Measurements from ENCODE around the gene CYP27C1.
A peak's percentile ranks its signal among the peaks of the same experiment; 100 is the strongest.
"Not testable (repeated sequence)": the region's sequence is repeated elsewhere in the genome, so short reads cannot be mapped to it uniquely, and the experiment has no call there.

The CYP27C1 gene

DNA sequence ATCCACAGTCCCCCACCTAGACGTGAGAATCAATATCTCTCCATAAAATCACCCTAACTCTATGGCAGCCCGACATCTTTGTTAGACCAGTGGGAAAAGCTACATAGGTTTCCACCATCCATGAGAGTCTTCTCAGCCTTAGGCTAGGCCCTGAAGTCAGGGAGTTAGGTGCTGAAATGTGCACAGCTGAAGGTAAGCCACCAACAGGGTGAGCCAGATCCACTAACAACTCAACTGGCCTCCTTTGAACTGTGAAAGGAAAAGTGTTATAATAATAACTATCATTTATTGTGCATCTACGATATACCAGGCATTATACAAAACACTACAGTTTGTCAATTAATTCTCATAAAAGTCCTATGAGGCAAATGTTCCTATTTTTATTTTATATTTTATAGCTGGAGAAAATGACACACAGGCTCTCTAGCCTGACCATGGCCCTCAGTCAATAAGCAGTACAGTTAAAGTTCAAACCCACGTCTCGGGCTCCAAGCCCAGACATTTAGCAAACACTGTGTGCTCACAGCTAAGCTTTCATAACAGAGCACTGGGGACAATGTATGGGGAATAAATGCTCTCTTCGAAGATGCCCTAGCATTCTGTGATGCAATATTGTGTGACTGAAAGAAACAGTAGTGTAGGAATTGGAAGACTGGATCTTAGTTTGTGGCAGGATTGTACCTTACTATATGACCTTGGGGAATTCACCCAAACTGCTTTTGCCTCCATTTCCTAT is 11.2 kb upstream of the CYP27C1 start:
- no peak overlapping the region for H3K4me3 ChIP-seq
- no peaks in the 10 kb centered on the region for H3K27me3 ChIP-seq (ENCODE audit: low read depth)
- in situ Hi-C loops (cut with MboI; ENCODE audit: low sequenced_read_pairs), result no loop called here
- DNase-seq (ENCODE audit: low spot score in 2 of 2), result no peak
- no peaks in the 10 kb centered on the region for H3K36me3 ChIP-seq (replicated peaks)
- no peaks in the 10 kb centered on the region for H3K9me3 ChIP-seq
- peaks cover 7% of the 10 kb centered on the region for H3K4me1 ChIP-seq

DNA sequence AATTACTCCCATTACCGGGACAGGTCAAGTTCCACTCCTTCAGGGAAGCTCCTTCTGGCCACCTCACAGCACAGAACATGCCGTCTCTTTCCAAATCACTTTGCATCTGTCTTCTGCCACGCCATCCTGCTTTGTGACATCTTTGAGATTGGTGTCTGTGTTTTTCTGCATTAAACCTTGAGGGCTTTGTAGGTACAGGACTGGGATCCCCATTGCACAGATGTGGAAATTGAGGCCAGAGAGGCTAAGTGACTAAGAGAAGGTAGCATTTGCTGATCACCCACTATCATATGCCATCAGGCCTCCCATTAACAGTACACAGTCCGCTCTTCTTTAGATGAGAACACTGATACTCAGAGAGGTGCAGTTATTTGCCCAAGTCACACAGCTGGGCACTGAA is 9.5 kb upstream of the CYP27C1 start:
- H3K9me3 ChIP-seq, result no peaks in the 10 kb centered on the region
- no peak for DNase-seq (ENCODE audit: low spot score in 2 of 2)
- no peaks in the 10 kb centered on the region for H3K36me3 ChIP-seq (replicated peaks)
- peaks cover 8% of the 10 kb centered on the region for H3K4me1 ChIP-seq
- H3K27me3 ChIP-seq (ENCODE audit: low read depth), result no peaks in the 10 kb centered on the region
- no peak overlapping the region for H3K4me3 ChIP-seq
- in situ Hi-C loops (cut with MboI; ENCODE audit: low sequenced_read_pairs), result no loop called here

DNA sequence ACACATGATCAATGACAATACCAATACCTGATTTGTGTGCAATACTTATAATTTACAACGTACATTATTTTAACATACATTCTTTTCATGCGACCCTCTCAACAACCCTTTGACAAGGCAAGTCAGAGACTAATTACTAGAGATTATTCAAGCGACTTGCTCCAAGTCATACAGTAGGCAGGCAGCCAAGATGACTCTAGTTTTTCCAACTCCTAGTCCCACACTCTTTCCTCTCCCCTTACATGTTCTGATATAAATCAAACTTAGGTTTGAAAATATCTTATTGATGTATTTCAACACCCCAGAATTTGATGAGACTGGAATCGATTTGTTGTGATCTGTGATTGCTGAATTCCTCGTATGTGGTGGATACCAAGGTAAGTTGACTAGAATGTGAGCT is 8.0 kb upstream of the CYP27C1 start:
- in situ Hi-C loops (cut with MboI; ENCODE audit: low sequenced_read_pairs), result no loop called here
- no peaks in the 10 kb centered on the region for H3K9me3 ChIP-seq
- H3K4me3 ChIP-seq, result no peak overlapping the region
- no peaks in the 10 kb centered on the region for H3K27me3 ChIP-seq (ENCODE audit: low read depth)
- no peak for DNase-seq (ENCODE audit: low spot score in 2 of 2)
- H3K4me1 ChIP-seq, result peaks cover 12% of the 10 kb centered on the region
- H3K36me3 ChIP-seq (replicated peaks), result no peaks in the 10 kb centered on the region

DNA sequence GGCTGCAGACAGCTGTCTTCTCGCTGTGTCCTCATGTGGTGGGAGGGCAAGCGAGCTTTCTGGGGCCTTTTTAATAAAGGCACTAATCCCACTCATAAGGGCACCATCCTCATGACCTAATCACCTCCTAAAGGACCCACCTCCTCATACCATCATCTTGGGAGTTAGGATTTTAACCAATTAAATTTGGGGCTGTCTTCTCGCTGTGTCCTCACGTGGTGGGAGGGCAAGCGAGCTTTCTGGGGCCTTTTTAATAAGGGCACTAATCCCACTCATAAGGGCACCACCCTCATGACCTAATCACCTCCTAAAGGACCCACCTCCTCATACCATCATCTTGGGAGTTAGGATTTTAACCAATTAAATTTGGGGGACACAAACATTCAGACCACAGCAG is 7.2 kb upstream of the CYP27C1 start:
- H3K36me3 ChIP-seq (replicated peaks); H3K4me3 ChIP-seq; H3K27me3 ChIP-seq (ENCODE audit: low read depth); DNase-seq (ENCODE audit: low spot score in 2 of 2); H3K9me3 ChIP-seq; in situ Hi-C loops (cut with MboI; ENCODE audit: low sequenced_read_pairs): not testable (repeated sequence)
- peaks cover 12% of the 10 kb centered on the region for H3K4me1 ChIP-seq

DNA sequence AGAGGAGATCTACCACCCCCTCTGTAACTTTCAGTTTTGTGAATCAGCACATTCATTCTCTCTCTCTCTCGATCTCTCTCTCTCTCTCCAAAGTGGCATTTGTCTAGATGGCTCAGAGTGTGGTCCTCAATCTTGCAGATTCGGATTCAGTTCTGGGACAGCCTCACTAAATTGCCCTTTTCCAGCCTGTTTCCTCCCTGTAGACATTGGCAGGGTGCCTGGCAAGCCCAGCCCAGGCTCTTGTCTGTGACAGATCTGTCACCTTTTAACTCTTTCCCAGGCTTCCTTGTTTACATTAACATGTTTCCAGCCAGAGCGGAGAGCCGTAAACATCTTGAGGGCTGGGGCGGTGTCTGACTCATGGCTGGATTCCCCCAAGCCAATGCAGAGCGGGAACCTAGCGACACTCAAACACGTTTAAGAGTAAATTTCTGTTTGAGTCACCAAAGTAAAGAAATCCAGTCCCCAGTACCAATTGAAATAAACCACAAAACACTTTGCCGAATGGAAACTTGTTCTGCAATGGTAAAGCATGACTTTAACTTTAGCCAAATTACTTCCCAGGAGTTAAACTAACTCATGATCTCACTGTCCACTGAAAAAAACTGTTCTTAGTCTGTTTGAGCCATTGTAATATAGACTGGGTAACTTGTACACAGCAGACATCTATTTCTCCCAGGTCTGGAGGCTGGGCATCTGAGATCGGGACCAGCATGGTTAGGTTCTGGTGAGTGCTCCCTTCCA is 6.6 kb upstream of the CYP27C1 start:
- peak in 1 of 2 experiments; percentile 51 for DNase-seq (ENCODE audit: low spot score in 2 of 2)
- Histone ChIP-seq H3K27me3 (ENCODE audit: low read depth) (no peaks in the 10 kb centered on the region), H3K36me3 (replicated peaks) (no peaks in the 10 kb centered on the region), H3K9me3 (no peaks in the 10 kb centered on the region), H3K4me3 (no peak overlapping the region), H3K4me1 (peaks cover 12% of the 10 kb centered on the region)
- in situ Hi-C loops (cut with MboI; ENCODE audit: low sequenced_read_pairs), result no loop called here

DNA sequence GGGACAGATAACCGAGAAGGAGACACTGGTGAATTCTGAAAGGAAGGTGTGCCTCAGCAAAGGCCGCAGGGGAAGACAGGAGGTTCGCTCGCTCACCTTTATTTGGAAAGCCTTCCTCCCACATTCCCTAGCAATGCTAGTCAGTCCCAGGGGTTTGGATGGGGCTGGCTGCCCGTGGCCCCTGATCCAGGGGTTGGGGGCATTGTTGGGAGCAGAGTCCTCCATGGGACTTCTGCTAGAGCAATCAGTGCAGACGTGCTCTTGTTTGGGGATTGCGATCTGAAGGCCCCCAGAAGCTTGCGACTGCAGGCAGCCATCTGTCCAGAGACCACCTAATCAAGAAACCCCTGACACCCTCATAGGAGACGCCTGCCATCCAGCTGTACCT is 6.0 kb upstream of the CYP27C1 start:
- H3K4me1 ChIP-seq, result peaks cover 12% of the 10 kb centered on the region
- in situ Hi-C loops (cut with MboI; ENCODE audit: low sequenced_read_pairs), result no loop called here
- H3K4me3 ChIP-seq, result no peak overlapping the region
- DNase-seq (ENCODE audit: low spot score in 2 of 2), result no peak
- H3K9me3 ChIP-seq, result no peaks in the 10 kb centered on the region
- no peaks in the 10 kb centered on the region for H3K27me3 ChIP-seq (ENCODE audit: low read depth)
- H3K36me3 ChIP-seq (replicated peaks), result no peaks in the 10 kb centered on the region

DNA sequence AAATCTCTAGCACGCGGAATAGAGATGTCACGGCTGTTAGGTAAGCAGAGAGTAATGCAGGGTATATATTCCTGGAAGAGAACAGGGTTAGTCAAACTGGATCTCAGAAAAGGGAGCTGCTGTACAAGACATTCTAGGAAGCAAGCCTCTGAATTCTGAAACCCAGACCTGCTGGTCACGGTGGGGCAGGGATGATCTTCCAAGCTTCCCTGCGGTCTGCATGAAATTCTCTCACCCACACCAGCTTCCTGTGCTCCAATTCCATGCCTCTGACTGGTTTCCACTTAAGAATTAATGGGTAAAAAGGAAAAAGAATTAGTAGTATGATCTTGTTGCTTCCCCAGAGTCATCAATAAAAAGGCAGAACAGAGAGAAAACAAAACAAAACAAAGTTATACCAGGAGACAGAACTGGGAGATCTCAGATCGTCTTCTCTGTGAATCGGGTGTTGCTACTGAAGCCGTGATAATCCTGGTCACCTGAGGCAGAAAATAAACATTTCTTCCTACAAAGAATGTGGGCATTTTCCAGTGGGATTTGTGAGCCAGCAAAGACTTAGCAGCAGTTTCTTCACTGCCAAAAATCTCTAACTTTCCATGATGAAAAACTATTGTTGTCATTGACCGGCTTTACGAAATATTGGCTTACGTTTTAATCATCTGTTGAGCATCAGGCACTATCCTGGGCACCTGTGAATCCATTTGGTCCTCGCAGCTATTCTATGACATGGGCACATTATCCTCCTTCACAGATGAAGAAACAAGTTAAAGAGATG is 5.3 kb upstream of the CYP27C1 start:
- H3K9me3 ChIP-seq, result no peaks in the 10 kb centered on the region
- no peaks in the 10 kb centered on the region for H3K36me3 ChIP-seq (replicated peaks)
- peaks cover 19% of the 10 kb centered on the region for H3K4me1 ChIP-seq
- no peaks in the 10 kb centered on the region for H3K27me3 ChIP-seq (ENCODE audit: low read depth)
- no peak for DNase-seq (ENCODE audit: low spot score in 2 of 2)
- in situ Hi-C loops (cut with MboI; ENCODE audit: low sequenced_read_pairs), result no loop called here
- no peak overlapping the region for H3K4me3 ChIP-seq

DNA sequence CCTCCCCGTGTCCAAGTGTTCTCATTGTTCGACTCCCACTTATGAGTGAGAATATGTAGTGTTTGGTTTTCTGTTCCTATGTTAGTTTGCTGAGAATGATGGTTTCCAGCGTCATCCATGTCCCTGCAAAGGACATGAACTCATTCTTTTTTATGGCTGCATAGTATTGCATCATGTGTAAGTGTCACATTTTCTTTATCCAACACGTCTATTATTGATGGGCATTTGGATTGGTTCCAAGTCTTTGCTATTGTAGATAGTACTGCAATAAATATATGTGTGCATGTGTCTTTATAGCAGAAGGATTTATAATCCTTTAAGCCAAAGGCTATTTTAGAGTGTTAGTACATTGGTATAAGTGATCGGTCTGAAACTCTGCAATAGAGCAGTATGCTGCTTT is 4.0 kb upstream of the CYP27C1 start:
- H3K9me3 ChIP-seq; in situ Hi-C loops (cut with MboI; ENCODE audit: low sequenced_read_pairs); H3K36me3 ChIP-seq (replicated peaks); H3K4me3 ChIP-seq; DNase-seq (ENCODE audit: low spot score in 2 of 2); H3K27me3 ChIP-seq (ENCODE audit: low read depth): not testable (repeated sequence)
- H3K4me1 ChIP-seq, result peaks cover 19% of the 10 kb centered on the region

DNA sequence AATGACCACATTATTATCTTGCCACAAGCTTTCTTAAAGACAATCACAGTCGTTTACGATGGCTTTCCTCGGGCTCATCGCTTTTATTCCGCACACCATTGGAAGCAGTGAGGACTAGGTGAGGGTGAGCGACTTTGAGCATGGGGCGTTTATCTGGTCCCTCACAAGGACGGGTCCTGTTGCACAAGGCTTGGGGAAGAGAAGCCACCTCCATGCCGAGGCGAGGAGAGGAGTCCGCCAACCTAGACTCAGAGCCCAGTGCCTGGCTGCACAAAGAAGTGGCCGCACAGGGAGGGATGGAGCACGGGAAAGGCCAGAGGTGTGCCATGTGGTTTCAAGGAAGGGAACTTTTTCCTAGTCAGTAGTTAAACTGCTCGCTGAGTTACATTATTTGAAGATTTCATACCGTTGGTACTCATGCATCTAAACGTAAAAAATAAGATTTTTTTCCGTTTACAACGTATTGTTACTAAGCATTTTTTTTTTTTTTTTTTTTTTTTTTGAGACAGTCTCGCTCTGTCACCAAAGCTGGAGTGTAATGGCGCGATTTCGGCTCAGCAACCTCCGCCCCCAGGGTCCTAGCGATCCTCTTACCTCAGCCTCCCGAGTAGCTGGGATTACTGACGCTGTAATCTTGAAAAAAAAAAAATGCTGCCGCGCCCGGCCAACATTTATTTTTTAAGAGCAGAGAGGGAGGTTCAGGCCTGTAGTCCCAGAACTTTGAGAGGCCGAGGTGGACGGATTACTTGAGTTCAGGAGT is 849 bp upstream of the CYP27C1 start:
- H3K27me3 ChIP-seq (ENCODE audit: low read depth), result no peaks in the 10 kb centered on the region
- H3K9me3 ChIP-seq, result no peaks in the 10 kb centered on the region
- H3K4me3 ChIP-seq, result peak overlapping the region; percentile 64
- in situ Hi-C loops (cut with MboI; ENCODE audit: low sequenced_read_pairs), result no loop called here
- no peaks in the 10 kb centered on the region for H3K36me3 ChIP-seq (replicated peaks)
- peak in 1 of 2 experiments; percentile 53 for DNase-seq (ENCODE audit: low spot score in 2 of 2)
- H3K4me1 ChIP-seq, result peaks cover 11% of the 10 kb centered on the region

DNA sequence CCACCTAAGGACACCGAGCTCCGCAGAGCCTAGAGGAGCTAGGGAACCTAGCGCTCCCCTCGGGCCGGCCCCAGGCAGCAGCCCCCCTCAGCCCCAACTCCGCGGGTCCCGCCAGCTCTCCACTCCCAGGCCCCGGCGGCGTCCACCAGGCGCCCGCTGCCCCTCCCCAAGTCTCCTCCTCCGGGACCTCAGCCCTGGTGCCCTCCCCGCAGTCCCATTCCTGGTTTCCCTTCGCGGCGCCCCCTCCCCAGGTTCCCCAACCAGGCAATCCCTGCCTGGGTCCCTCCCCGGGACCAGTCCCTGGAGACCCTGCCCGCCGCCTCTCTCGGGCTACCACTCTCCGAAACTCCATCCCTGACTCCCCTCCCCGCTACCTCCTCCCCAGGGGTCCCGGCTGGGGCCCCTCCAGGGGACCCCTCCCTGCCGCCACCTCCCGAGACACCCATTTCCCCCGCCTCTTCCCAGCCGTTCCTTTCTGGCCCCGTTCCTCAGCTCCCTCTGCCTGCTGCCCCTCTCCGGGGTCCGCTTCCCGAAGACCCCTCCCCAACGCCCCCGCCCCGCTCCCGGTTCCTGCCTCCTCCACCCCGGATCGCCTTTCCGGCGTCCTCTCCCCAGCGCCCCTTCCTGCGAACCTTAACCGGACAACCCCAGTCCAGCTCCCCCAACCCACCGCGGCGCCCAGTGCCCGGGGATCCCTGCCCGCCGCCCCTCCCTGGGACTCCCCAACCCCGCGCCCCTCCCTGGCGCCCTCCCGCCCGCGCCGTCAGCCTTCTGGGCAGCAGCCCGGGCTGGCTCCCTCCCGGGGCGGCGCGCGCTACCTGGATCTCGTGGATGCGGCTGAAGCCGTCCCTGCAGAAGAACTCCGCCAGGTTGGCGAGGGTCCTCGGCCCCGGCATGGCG is 678 bp downstream of the CYP27C1 start:
- Histone ChIP-seq H3K4me1 (peaks cover 11% of the 10 kb centered on the region), H3K9me3 (no peaks in the 10 kb centered on the region), H3K27me3 (ENCODE audit: low read depth) (no peaks in the 10 kb centered on the region), H3K4me3 (peak overlapping the region; percentile 64), H3K36me3 (replicated peaks) (no peaks in the 10 kb centered on the region)
- peak; percentile 23 to 64 for DNase-seq (ENCODE audit: low spot score in 2 of 2)
- in situ Hi-C loops (cut with MboI; ENCODE audit: low sequenced_read_pairs), result no loop called here

DNA sequence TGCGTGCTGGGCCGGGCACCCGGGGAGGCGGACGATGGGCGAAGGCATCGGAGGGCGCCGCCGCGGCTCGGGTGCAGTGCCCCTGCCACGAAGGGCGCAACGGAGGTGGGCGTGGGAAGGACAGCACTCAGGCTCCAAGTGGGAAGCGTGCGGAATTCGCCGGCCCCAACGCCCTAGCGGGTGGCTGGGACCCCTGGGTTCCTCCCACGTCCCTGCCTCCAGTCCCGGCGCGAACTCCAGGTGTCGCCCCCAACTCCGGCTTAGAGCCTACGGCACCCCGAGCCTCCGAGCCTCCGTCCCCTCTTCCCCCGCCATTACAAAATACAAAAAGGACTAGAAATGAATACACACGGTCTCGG is 1.3 kb downstream of the CYP27C1 start:
- peak in 1 of 2 experiments; percentile 42 for DNase-seq (ENCODE audit: low spot score in 2 of 2)
- Histone ChIP-seq H3K9me3 (no peaks in the 10 kb centered on the region), H3K4me1 (peaks cover 7% of the 10 kb centered on the region)

DNA sequence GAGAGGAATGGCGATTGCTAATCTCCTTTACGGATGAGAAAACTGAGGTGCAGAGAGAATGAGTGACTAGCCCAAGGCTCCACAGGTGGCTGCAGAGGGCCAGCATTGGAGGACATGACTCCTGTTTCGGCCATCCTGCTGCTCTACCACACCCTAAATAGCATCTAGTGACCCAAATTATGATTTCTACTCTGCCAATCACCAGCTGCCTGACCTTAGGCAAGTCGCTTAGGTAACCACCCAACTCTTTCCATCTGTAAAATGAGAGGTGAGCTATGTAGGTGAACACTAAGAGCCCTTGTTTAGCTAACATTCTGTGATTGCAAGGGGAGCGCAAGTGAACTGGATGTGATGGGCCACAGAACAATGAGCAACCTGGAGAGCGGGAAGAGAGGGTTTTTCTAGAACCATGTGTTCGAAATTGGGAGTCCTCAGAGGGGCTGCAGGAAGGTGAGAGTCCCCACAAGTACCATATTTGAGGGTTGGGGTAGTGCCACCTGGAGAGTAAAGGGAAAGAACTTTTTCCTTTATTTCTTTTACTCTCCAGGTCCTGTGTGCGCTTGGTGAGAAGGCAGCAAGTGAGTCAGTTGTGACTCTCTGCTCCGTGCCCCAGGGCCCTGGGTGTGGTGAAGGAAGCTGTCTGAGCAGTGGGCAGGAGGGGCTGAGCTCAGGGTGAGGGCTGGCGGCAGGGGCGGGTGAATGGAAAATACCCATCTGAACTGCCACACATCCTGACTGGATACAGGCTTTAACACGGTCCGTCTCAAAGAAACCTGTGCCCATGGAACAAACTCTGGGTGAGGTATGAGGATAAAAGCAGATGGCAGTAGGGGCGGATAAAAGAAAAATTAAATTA is 2.4 kb downstream of the CYP27C1 start:
- DNase-seq (ENCODE audit: low spot score in 2 of 2), result no peak
- in situ Hi-C loops (cut with MboI; ENCODE audit: low sequenced_read_pairs), result no loop called here
- Histone ChIP-seq H3K36me3 (replicated peaks) (no peaks in the 10 kb centered on the region), H3K4me3 (no peak overlapping the region), H3K27me3 (ENCODE audit: low read depth) (no peaks in the 10 kb centered on the region), H3K4me1 (peaks cover 7% of the 10 kb centered on the region), H3K9me3 (no peaks in the 10 kb centered on the region; the same call in 1 of the 2 replicates)

More for the DNA sequence above, 1.3 kb downstream of the CYP27C1 start:
- H3K4me3 ChIP-seq, result peak overlapping the region; percentile 64
- H3K27me3 ChIP-seq (ENCODE audit: low read depth), result no peaks in the 10 kb centered on the region
- no peaks in the 10 kb centered on the region for H3K36me3 ChIP-seq (replicated peaks)
- in situ Hi-C loops (cut with MboI; ENCODE audit: low sequenced_read_pairs), result no loop called here
